Measurements from ENCODE around the gene SEC14L1.

Gene SEC14L1

GRCh38 chr17:77140878-77141767 is at the start of gene SEC14L1:
SEC14L1 (plus strand) TSS chr17:77140969; CDS start chr17:77143597, 2,628 bp downstream.
- TF ChIP-seq CTCF (conservative IDR thresholded peaks at IDR 0.05; ENCODE audit: low read length) = no peak
- peak within 1 kb of the TSS; percentile 81 for H3K4me3 ChIP-seq (ENCODE audit: low read length)
- peak; percentile 51 for DNase-seq (ENCODE audit: low read depth)

GRCh38 chr17:77092025-77092424 is 48.7 kb upstream of the SEC14L1 start:
- TF ChIP-seq CTCF (conservative IDR thresholded peaks at IDR 0.05; ENCODE audit: low read length) = no peak
- no peak overlapping the region for H3K4me3 ChIP-seq (ENCODE audit: low read length)

GRCh38 chr17:77095461-77095860 is 45.3 kb upstream of the SEC14L1 start:
- no peak for TF ChIP-seq CTCF (conservative IDR thresholded peaks at IDR 0.05; ENCODE audit: low read length)
- no peak overlapping the region for H3K4me3 ChIP-seq (ENCODE audit: low read length)
- no peak for DNase-seq (ENCODE audit: low read depth)

More at GRCh38 chr17:77092025-77092424, 48.7 kb upstream of the SEC14L1 start:
- no peak for DNase-seq (ENCODE audit: low read depth)

- peak; percentile 74 for DNase-seq (ENCODE audit: low read depth)
These were observed 44.1 kb upstream of the SEC14L1 start for GRCh38 chr17:77096570-77097214.

GRCh38 chr17:77097631-77098180 is 43.1 kb upstream of the SEC14L1 start:
- TF ChIP-seq CTCF (conservative IDR thresholded peaks at IDR 0.05; ENCODE audit: low read length) = no peak
- DNase-seq (ENCODE audit: low read depth) = no peak
- no peak overlapping the region for H3K4me3 ChIP-seq (ENCODE audit: low read length)

More at GRCh38 chr17:77096570-77097214, 44.1 kb upstream of the SEC14L1 start:
- TF ChIP-seq CTCF (conservative IDR thresholded peaks at IDR 0.05; ENCODE audit: low read length) = peak; percentile 95
- H3K4me3 ChIP-seq (ENCODE audit: low read length) = no peak overlapping the region; the same call in 1 of the 2 replicates

- H3K4me3 ChIP-seq (ENCODE audit: low read length) = no peak overlapping the region
- no peak for TF ChIP-seq CTCF (conservative IDR thresholded peaks at IDR 0.05; ENCODE audit: low read length)
- DNase-seq (ENCODE audit: low read depth) = peak; percentile 88
These were observed 41.8 kb upstream of the SEC14L1 start for GRCh38 chr17:77098884-77099545.

Measured in AG10803 (cell line).